ENCODE measurements around the gene TPO.

- no peak for TF ChIP-seq CTCF (IDR thresholded peaks at IDR 0.05)
- no peak for TF ChIP-seq POLR2AphosphoS5 (IDR thresholded peaks at IDR 0.05)
- TF ChIP-seq POLR2A (IDR thresholded peaks at IDR 0.05), result no peak
- TF ChIP-seq EP300 (IDR thresholded peaks at IDR 0.05), result no peak
These were observed 2.2 kb downstream of the TPO start for GRCh38 chr2:1415501-1415900.

All from suprapubic skin (tissue), 4 donors.